Eye (tissue), 1 donor: ENCODE data around the gene SPG21.

Source experiments
- DNase-seq: peaks from one replicate; pipeline ENCODE4 v3.0.0-alpha.2; 2015

Gene SPG21

GRCh38 chr15:64990168-64990470 lies 405 bp upstream of the SPG21 start:
- DNase-seq, result no peak

GRCh38 chr15:64987136-64987535 lies 2.6 kb downstream of the SPG21 start:
- DNase-seq, result peak; percentile 26

GRCh38 chr15:64985366-64986033 lies 4.2 kb downstream of the SPG21 start:
- no peak for DNase-seq

- DNase-seq, result peak; percentile 35
Measured at GRCh38 chr15:64982472-64982871, 7.2 kb downstream of the SPG21 start.

- no peak for DNase-seq
Measured at GRCh38 chr15:64981812-64982431, 7.8 kb downstream of the SPG21 start.

GRCh38 chr15:64979252-64979710 lies 10.4 kb downstream of the SPG21 start:
- DNase-seq, result no peak

- no peak for DNase-seq
Measured at GRCh38 chr15:64975390-64975789, 14.3 kb downstream of the SPG21 start.

GRCh38 chr15:64970698-64971097 lies 19.0 kb downstream of the SPG21 start:
- no peak for DNase-seq

- DNase-seq, result no peak
Measured at GRCh38 chr15:64969401-64969800, 20.3 kb downstream of the SPG21 start.

- DNase-seq, result no peak
Measured at GRCh38 chr15:64961013-64961412, 28.7 kb downstream of the SPG21 start.

- DNase-seq, result no peak
Measured at GRCh38 chr15:64960153-64960552, 29.6 kb downstream of the SPG21 start.

- no peak for DNase-seq
Measured at GRCh38 chr15:64959128-64959527, 30.6 kb downstream of the SPG21 start.

GRCh38 chr15:64954395-64954794 lies 35.3 kb downstream of the SPG21 start:
- DNase-seq, result no peak

- DNase-seq, result peak; percentile 18
Measured at GRCh38 chr15:64951777-64952418, 37.8 kb downstream of the SPG21 start.

GRCh38 chr15:64950888-64951287 lies 38.8 kb downstream of the SPG21 start:
- DNase-seq, result no peak

- DNase-seq, result no peak
Measured at GRCh38 chr15:64949383-64950186, 40.1 kb downstream of the SPG21 start.

- no peak for DNase-seq
Measured at GRCh38 chr15:64948916-64949315, 40.8 kb downstream of the SPG21 start.

- DNase-seq, result no peak
Measured at GRCh38 chr15:64947211-64947610, 42.5 kb downstream of the SPG21 start.

GRCh38 chr15:64944961-64945360 lies 44.8 kb downstream of the SPG21 start:
- no peak for DNase-seq

- DNase-seq, result no peak
Measured at GRCh38 chr15:64943512-64944225, 46.0 kb downstream of the SPG21 start.

GRCh38 chr15:64942356-64942755 lies 47.4 kb downstream of the SPG21 start:
- DNase-seq, result no peak

GRCh38 chr15:64938192-64938591 lies 51.5 kb downstream of the SPG21 start:
- DNase-seq, result no peak

GRCh38 chr15:64934023-64934422 lies 55.7 kb downstream of the SPG21 start:
- DNase-seq, result no peak
